GM12891 (cell line): Measurements from ENCODE around the gene ZNF716.
"Not testable (repeated sequence)": the region's sequence is repeated elsewhere in the genome, so short reads cannot be mapped to it uniquely, and the experiment has no call there.

ENCODE experiments used
- POLR2A ChIP-seq: IDR thresholded peaks from 2 replicates; pipeline ENCODE4 v1.6.1; 2011; ENCODE audit warnings: low read depth, low read length, control low read depth
- POLR2AphosphoS5 ChIP-seq: IDR thresholded peaks from 2 replicates; pipeline ENCODE4 v1.6.1; 2011; ENCODE audit warnings: low read depth, low read length, control low read depth
- SPI1 ChIP-seq: IDR thresholded peaks from 2 replicates; pipeline ENCODE4 v1.6.1; 2011; ENCODE audit warnings: low read depth, low read length, control low read depth
- TAF1 ChIP-seq: IDR thresholded peaks from 2 replicates; pipeline ENCODE4 v1.6.1; 2011; ENCODE audit warnings: low read depth, low read length, control low read depth

DNA sequence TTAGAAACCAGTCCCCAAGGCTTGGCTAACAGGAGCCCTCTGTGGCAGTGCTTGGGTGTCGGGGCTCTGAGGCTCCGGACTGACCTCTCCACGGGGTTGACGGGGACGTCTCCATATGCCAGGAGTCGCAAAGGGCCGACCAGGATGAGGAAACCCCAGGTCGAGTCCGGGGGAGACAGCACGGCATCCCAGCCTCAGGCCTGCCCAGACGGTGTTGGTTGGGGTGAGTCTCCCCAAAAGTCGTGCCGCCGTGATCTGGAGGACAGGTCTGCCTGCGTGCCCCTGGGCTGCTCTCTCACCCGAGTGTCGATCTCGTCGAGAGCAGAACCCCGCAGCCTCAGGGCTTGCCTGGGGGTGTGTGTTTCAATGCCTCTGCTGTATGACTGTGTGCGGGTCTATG, 35.0 kb downstream of the ZNF716 start:
- TF ChIP-seq POLR2A, SPI1, POLR2AphosphoS5, TAF1: not testable (repeated sequence)
